ENCODE measurements around the gene OR8B3. TPM values are rescaled to one million over a fixed set of nuclear protein-coding genes. Genes with fewer than 3 reads are reported as not detected.

Gene OR8B3, protein sequence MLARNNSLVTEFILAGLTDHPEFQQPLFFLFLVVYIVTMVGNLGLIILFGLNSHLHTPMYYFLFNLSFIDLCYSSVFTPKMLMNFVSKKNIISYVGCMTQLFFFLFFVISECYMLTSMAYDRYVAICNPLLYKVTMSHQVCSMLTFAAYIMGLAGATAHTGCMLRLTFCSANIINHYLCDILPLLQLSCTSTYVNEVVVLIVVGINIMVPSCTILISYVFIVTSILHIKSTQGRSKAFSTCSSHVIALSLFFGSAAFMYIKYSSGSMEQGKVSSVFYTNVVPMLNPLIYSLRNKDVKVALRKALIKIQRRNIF
- total RNA-seq (2014; rRNA removed; shearing (Covaris generic); ENCODE audit: low replicate concordance): not detected in 2 replicates

DNA sequence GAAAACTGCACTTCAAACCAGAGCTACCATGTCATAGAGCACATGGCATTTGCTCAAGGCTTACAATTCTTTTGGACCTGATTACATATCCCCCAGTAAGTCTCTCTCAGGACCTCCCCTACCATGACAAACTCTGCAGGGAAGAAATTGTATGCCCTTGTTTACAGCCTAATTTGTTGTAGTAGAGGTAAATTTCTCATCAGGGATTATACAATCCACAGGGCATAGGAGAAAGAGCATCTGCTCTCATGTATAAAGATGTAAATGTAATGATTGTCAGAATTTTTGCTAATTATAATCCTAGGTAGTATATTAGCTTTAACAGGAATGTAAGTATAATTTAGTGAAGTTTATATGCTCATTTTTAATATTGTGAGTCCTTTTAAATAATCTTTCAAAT lies at the start of gene OR8B3:
Gene OR8B3 (minus strand): TSS at position 101 of the 400 bp plus-strand sequence. CDS start 1,673 bp downstream, outside the sequence.
- H3K36me3 ChIP-seq (ENCODE audit: insufficient read depth, low read length): no peaks in the 10 kb centered on the region

DNA sequence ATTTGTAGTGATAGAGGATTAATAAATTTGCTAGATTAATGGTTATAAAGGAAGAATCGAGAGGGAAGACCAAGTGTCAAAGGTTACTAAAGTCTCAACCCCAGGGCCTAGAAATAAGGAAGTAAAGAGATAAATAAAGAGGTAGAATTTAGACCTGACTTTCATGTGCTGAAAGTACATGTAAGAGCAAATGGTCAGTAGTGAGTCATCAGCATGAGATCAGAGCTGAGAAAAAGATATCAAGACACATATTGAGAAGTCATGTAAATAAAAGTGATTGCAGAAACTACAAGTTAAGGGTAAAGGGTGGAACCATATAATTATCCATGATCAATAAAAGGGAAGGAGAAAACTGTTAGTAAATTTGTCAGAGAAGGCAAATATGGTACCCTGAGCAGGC lies 48.1 kb upstream of the OR8B3 start:
- no peak overlapping the region for H3K9ac ChIP-seq (ENCODE audit: low read length)
- no peak overlapping the region for H3K4me2 ChIP-seq (ENCODE audit: low read depth, low read length, poor library complexity, severe bottlenecking)
- H3K4me3 ChIP-seq (ENCODE audit: low read length): no peak overlapping the region
- DNase-seq: no peak
- no peaks in the 10 kb centered on the region for H3K79me2 ChIP-seq (ENCODE audit: low read length)
- no peaks in the 10 kb centered on the region for H4K20me1 ChIP-seq (ENCODE audit: insufficient read depth, low read depth, low read length)
- no peaks in the 10 kb centered on the region for H3K4me1 ChIP-seq (ENCODE audit: low read length)
- no peaks in the 10 kb centered on the region for H3K9me2 ChIP-seq (replicated peaks; ENCODE audit: insufficient read depth, low read length)
- H3K27me3 ChIP-seq (ENCODE audit: low read length): no peaks in the 10 kb centered on the region
- H3K27ac ChIP-seq (ENCODE audit: low read length): no peak overlapping the region
- no peak overlapping the region for H2AFZ ChIP-seq (ENCODE audit: low read length)
- H3K9me3 ChIP-seq (ENCODE audit: low read length): no peaks in the 10 kb centered on the region
- H3K36me3 ChIP-seq (ENCODE audit: insufficient read depth, low read length): no peaks in the 10 kb centered on the region

More for the DNA sequence above, at the start of gene OR8B3:
- Histone ChIP-seq H3K9ac (ENCODE audit: low read length) (no peak within 1 kb of the TSS), H3K4me3 (ENCODE audit: low read length) (no peak within 1 kb of the TSS), H3K4me2 (ENCODE audit: low read depth, low read length, poor library complexity, severe bottlenecking) (no peak within 1 kb of the TSS), H2AFZ (ENCODE audit: low read length) (no peak within 1 kb of the TSS), H4K20me1 (ENCODE audit: insufficient read depth, low read depth, low read length) (no peaks in the 10 kb centered on the region), H3K27me3 (ENCODE audit: low read length) (no peaks in the 10 kb centered on the region), H3K79me2 (ENCODE audit: low read length) (no peaks in the 10 kb centered on the region), H3K4me1 (ENCODE audit: low read length) (no peaks in the 10 kb centered on the region), H3K27ac (ENCODE audit: low read length) (no peak within 1 kb of the TSS), H3K9me2 (replicated peaks; ENCODE audit: insufficient read depth, low read length) (no peaks in the 10 kb centered on the region), H3K9me3 (ENCODE audit: low read length) (no peaks in the 10 kb centered on the region)
- DNase-seq: no peak

DNA sequence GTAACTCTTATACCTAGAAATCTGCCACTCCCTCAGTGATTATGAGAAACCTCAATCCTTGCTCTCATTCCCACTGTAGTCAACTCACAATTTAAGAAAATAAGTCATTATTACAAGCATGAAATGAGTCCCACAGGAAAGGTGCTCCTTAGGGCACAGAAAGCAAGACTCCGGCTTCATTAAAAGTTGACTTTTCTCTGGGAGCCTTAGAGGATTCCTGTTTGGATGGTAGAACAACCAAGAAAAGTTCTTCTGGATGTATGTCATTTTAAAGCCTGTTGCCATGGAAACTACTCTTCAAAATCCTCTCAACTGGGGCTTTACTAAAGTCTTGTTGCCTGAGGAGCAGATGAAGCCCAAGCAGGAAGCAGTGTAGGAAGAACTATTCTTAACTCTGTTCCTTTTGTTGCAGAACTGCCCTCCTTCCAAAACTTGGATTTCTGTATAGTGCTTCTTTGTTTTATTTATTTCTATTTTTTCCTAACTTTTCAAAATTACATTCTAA lies 46.9 kb upstream of the OR8B3 start, which contains the start of gene OR8B8:
Gene OR8B8 (minus strand): TSS at position 51 of the 505 bp plus-strand sequence. CDS start 4,611 bp downstream, outside the sequence.
- Histone ChIP-seq H3K9me3 (ENCODE audit: low read length) (no peaks in the 10 kb centered on the region), H3K4me1 (ENCODE audit: low read length) (no peaks in the 10 kb centered on the region), H3K79me2 (ENCODE audit: low read length) (no peaks in the 10 kb centered on the region), H3K27me3 (ENCODE audit: low read length) (no peaks in the 10 kb centered on the region), H3K36me3 (ENCODE audit: insufficient read depth, low read length) (no peaks in the 10 kb centered on the region), H3K9me2 (replicated peaks; ENCODE audit: insufficient read depth, low read length) (no peaks in the 10 kb centered on the region), H3K4me2 (ENCODE audit: low read depth, low read length, poor library complexity, severe bottlenecking) (no peak within 1 kb of the TSS), H3K9ac (ENCODE audit: low read length) (no peak within 1 kb of the TSS), H2AFZ (ENCODE audit: low read length) (no peak within 1 kb of the TSS), H3K4me3 (ENCODE audit: low read length) (no peak within 1 kb of the TSS), H4K20me1 (ENCODE audit: insufficient read depth, low read depth, low read length) (no peaks in the 10 kb centered on the region), H3K27ac (ENCODE audit: low read length) (no peak within 1 kb of the TSS)
- DNase-seq: no peak

DNA sequence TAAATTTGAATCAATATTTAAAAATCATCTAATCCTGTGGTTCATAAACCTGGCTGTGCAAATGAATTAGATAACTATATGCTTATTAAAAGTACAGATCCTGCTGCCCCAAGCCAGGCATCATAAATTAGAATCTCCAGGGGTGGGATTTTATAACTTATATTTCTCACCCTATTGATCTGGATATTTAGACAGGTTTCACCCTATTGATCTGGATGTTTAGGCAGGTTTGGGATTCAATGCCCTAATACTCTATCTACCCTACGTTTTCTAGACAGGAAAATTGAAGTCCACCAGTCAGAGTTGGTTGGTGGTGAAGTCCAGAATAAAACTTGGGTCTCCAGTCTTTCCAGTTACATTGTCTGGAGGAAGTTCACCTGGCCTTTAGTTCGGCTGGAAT lies 44.0 kb upstream of the OR8B3 start:
- Histone ChIP-seq H2AFZ (ENCODE audit: low read length) (no peak overlapping the region), H3K9me3 (ENCODE audit: low read length) (no peaks in the 10 kb centered on the region), H3K9ac (ENCODE audit: low read length) (no peak overlapping the region), H4K20me1 (ENCODE audit: insufficient read depth, low read depth, low read length) (no peaks in the 10 kb centered on the region), H3K4me2 (ENCODE audit: low read depth, low read length, poor library complexity, severe bottlenecking) (no peak overlapping the region), H3K9me2 (replicated peaks; ENCODE audit: insufficient read depth, low read length) (no peaks in the 10 kb centered on the region), H3K4me1 (ENCODE audit: low read length) (no peaks in the 10 kb centered on the region), H3K27me3 (ENCODE audit: low read length) (no peaks in the 10 kb centered on the region), H3K27ac (ENCODE audit: low read length) (no peak overlapping the region), H3K4me3 (ENCODE audit: low read length) (no peak overlapping the region), H3K79me2 (ENCODE audit: low read length) (no peaks in the 10 kb centered on the region), H3K36me3 (ENCODE audit: insufficient read depth, low read length) (no peaks in the 10 kb centered on the region)
- DNase-seq: no peak

DNA sequence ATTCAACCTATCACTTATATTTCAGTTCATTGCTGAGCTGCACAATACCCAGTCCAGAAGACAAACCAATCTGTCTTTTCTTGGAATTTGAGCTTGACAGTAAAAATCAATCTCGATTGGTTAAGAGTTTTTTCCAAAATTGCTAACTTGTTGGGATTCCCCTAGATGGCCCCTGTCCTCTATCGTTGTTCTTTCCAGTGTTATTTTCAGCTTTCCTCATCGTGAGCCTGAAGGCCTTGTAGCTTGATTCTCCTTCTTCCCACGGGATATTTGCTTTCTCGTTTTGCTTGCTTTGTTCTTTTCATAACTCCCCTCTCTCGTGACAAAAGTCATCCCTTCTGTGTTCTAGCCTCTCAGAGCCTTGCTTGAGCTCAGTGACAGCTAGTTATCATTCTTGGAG lies 43.6 kb upstream of the OR8B3 start:
- H3K4me3 ChIP-seq (ENCODE audit: low read length): no peak overlapping the region
- no peaks in the 10 kb centered on the region for H3K79me2 ChIP-seq (ENCODE audit: low read length)
- H3K9me2 ChIP-seq (replicated peaks; ENCODE audit: insufficient read depth, low read length): no peaks in the 10 kb centered on the region
- H3K27ac ChIP-seq (ENCODE audit: low read length): no peak overlapping the region
- H3K9ac ChIP-seq (ENCODE audit: low read length): no peak overlapping the region
- no peaks in the 10 kb centered on the region for H3K36me3 ChIP-seq (ENCODE audit: insufficient read depth, low read length)
- no peaks in the 10 kb centered on the region for H4K20me1 ChIP-seq (ENCODE audit: insufficient read depth, low read depth, low read length)
- H2AFZ ChIP-seq (ENCODE audit: low read length): no peak overlapping the region
- no peak overlapping the region for H3K4me2 ChIP-seq (ENCODE audit: low read depth, low read length, poor library complexity, severe bottlenecking)
- no peaks in the 10 kb centered on the region for H3K9me3 ChIP-seq (ENCODE audit: low read length)
- H3K27me3 ChIP-seq (ENCODE audit: low read length): no peaks in the 10 kb centered on the region
- no peak for DNase-seq
- H3K4me1 ChIP-seq (ENCODE audit: low read length): no peaks in the 10 kb centered on the region

DNA sequence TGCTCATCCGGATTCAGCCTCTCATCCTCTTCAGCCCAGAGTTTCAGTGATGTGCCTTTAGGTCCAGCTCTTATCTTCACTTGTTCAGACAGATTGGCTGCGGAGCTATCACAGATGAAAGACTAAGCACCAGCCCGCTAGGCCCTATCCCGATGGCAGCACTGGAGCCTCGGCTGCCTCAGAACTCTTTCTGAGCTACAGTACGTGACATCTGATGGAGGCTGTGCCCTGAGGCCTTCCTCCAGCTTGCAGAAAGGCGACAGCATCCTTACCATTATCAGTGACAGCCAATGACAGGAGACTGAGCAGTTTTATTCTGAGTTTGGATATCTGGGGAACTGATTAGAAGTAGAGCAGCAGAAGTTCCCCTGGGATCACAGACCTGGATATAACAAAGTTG lies 42.7 kb upstream of the OR8B3 start:
- H4K20me1 ChIP-seq (ENCODE audit: insufficient read depth, low read depth, low read length): no peaks in the 10 kb centered on the region
- H3K27ac ChIP-seq (ENCODE audit: low read length): no peak overlapping the region
- no peaks in the 10 kb centered on the region for H3K27me3 ChIP-seq (ENCODE audit: low read length)
- H3K9ac ChIP-seq (ENCODE audit: low read length): no peak overlapping the region
- DNase-seq: no peak
- no peaks in the 10 kb centered on the region for H3K9me3 ChIP-seq (ENCODE audit: low read length)
- H3K4me2 ChIP-seq (ENCODE audit: low read depth, low read length, poor library complexity, severe bottlenecking): no peak overlapping the region
- no peaks in the 10 kb centered on the region for H3K79me2 ChIP-seq (ENCODE audit: low read length)
- no peak overlapping the region for H3K4me3 ChIP-seq (ENCODE audit: low read length)
- H3K36me3 ChIP-seq (ENCODE audit: insufficient read depth, low read length): no peaks in the 10 kb centered on the region
- no peaks in the 10 kb centered on the region for H3K4me1 ChIP-seq (ENCODE audit: low read length)
- no peaks in the 10 kb centered on the region for H3K9me2 ChIP-seq (replicated peaks; ENCODE audit: insufficient read depth, low read length)
- H2AFZ ChIP-seq (ENCODE audit: low read length): no peak overlapping the region

DNA sequence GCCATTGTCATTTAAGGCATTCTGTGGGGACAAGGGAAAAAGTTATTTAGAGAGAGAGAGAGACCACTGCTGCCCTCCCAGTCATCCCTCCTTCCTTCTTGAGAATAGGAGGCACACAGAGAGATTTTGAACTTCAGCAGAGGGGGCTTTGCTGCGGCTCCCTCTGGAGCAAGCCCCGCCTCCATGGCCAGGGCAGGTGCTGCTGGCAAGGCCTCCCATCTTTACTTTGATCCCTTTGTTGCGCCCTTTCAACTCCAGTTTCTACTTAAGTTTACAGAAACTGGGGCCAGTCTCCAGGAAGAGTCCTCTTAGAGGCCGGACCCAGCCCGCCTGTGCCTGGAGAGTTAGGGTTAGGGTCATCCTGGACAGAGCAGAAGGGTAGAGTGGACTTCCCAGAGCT lies 42.3 kb upstream of the OR8B3 start:
- Histone ChIP-seq H2AFZ (ENCODE audit: low read length) (no peak overlapping the region), H3K27me3 (ENCODE audit: low read length) (no peaks in the 10 kb centered on the region), H3K4me1 (ENCODE audit: low read length) (no peaks in the 10 kb centered on the region), H4K20me1 (ENCODE audit: insufficient read depth, low read depth, low read length) (no peaks in the 10 kb centered on the region), H3K36me3 (ENCODE audit: insufficient read depth, low read length) (no peaks in the 10 kb centered on the region), H3K27ac (ENCODE audit: low read length) (no peak overlapping the region), H3K4me3 (ENCODE audit: low read length) (no peak overlapping the region), H3K9me2 (replicated peaks; ENCODE audit: insufficient read depth, low read length) (no peaks in the 10 kb centered on the region), H3K9ac (ENCODE audit: low read length) (no peak overlapping the region), H3K79me2 (ENCODE audit: low read length) (no peaks in the 10 kb centered on the region), H3K9me3 (ENCODE audit: low read length) (no peaks in the 10 kb centered on the region), H3K4me2 (ENCODE audit: low read depth, low read length, poor library complexity, severe bottlenecking) (no peak overlapping the region)
- DNase-seq: no peak

DNA sequence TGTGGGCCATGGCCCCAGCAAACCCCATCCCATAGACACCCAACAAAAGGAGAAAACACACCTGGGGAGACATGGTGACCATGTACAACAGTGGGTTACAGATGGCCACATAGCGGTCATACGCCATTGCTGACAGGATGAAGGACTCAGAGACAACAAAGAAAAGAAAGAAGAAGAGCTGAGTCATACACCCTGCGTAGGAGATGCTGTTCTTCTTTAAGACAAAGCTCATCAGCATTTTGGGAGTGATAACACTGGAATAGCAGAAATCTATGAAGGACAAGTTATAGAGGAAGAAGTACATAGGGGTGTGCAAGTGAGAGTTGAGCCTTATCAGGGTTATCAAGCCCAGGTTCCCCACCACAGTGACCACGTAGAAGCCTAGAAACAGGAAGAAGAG lies 41.8 kb upstream of the OR8B3 start:
- Histone ChIP-seq H3K27me3 (ENCODE audit: low read length) (no peaks in the 10 kb centered on the region), H4K20me1 (ENCODE audit: insufficient read depth, low read depth, low read length) (no peaks in the 10 kb centered on the region), H3K36me3 (ENCODE audit: insufficient read depth, low read length) (no peaks in the 10 kb centered on the region), H3K9me2 (replicated peaks; ENCODE audit: insufficient read depth, low read length) (no peaks in the 10 kb centered on the region), H3K4me2 (ENCODE audit: low read depth, low read length, poor library complexity, severe bottlenecking) (no peak overlapping the region), H3K9me3 (ENCODE audit: low read length) (no peaks in the 10 kb centered on the region), H2AFZ (ENCODE audit: low read length) (no peak overlapping the region), H3K9ac (ENCODE audit: low read length) (no peak overlapping the region), H3K4me1 (ENCODE audit: low read length) (no peaks in the 10 kb centered on the region), H3K4me3 (ENCODE audit: low read length) (no peak overlapping the region), H3K79me2 (ENCODE audit: low read length) (no peaks in the 10 kb centered on the region), H3K27ac (ENCODE audit: low read length) (no peak overlapping the region)
- DNase-seq: no peak
